HFF-Myc (cell line): ENCODE results near the gene CYRIA.

ENCODE experiments used
- DNase-seq: peaks from one replicate; pipeline ENCODE4 v3.0.0-alpha.2; 2011; ENCODE audit warnings: low read depth; ENCODE audit errors: extremely low read depth
- H3K4me3 ChIP-seq: replicated peaks from 2 replicates; pipeline ENCODE4 v1.5.1; 2011; ENCODE audit warnings: low read depth, mild to moderate bottlenecking, control low read depth, low read length
- CTCF ChIP-seq: IDR thresholded peaks from 2 replicates; pipeline ENCODE4 v1.5.1; 2012; ENCODE audit warnings: mild to moderate bottlenecking, low read depth, low read length, control low read depth; ENCODE audit errors: missing control alignments

Gene CYRIA

GRCh38 chr2:16633621-16634430 is 31.8 kb downstream of the CYRIA start:
- DNase-seq = no peak
- H3K4me3 ChIP-seq = no peak overlapping the region
- no peak for TF ChIP-seq CTCF

GRCh38 chr2:16632598-16632997 is 33.0 kb downstream of the CYRIA start:
- no peak overlapping the region for H3K4me3 ChIP-seq
- no peak for DNase-seq
- no peak for TF ChIP-seq CTCF

GRCh38 chr2:16630463-16630862 is 35.2 kb downstream of the CYRIA start:
- TF ChIP-seq CTCF = no peak
- DNase-seq = no peak
- no peak overlapping the region for H3K4me3 ChIP-seq

GRCh38 chr2:16629770-16630169 is 35.9 kb downstream of the CYRIA start:
- no peak for TF ChIP-seq CTCF
- DNase-seq = no peak
- no peak overlapping the region for H3K4me3 ChIP-seq

- TF ChIP-seq CTCF = no peak
- no peak overlapping the region for H3K4me3 ChIP-seq
Measured at GRCh38 chr2:16629044-16629443, 36.6 kb downstream of the CYRIA start.

GRCh38 chr2:16628314-16628713 is 37.3 kb downstream of the CYRIA start:
- TF ChIP-seq CTCF = no peak
- no peak for DNase-seq
- H3K4me3 ChIP-seq = no peak overlapping the region

More at GRCh38 chr2:16629044-16629443, 36.6 kb downstream of the CYRIA start:
- DNase-seq = no peak
